ENCODE measurements around the gene PPP2R2D. TPM values are rescaled to one million over a fixed set of nuclear protein-coding genes. Genes with fewer than 3 reads are reported as not detected.

Gene PPP2R2D
- total RNA-seq, 1 experiment from 2014 or later: 41.0 TPM

DNA sequence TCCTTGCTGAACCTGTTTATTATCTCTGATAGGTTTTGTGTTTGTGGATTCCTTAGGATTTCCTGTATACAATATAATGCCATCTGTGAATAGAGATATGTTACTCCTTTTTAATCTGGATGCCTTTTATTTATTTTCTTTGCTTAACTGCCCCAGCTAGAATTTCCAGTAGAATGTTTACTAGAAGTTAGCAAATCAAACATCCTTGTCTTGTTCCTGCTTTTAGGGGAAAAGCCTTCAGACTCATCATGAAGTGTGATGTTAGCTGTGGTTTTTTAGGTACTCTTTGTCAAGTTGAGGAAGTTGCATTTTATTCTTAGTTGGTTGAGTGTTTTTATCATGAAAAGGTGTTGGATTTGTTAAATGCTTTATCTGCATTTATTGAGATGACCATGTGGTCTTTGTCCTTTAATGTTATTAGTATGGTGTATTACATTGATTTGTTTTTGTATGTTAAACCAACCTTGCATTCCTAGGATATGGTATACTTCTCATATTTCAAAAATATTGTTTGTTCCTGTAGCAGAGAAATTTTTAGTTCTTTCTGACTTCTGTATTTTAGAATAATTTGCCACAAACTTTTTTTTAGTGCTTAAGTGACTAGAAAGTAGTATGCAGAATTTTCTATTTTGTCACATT lies 24.3 kb downstream of the PPP2R2D start:
- ATAC-seq (no peak), DNase-seq (ENCODE audit: low read depth, low spot score) (no peak)
- in situ Hi-C loops (cut with HindIII; ENCODE audit: low pct_unique_long_range_greater_than_20kb, low sequenced_read_pairs) (no loop called here), intact Hi-C loops (cut with micrococcal nuclease; ENCODE audit: unreplicated experiment) (no loop called here)
- BruUV-seq (replicated peaks): no TSS peak
- ChIA-PET CTCF (no interaction called here), POLR2A (no interaction called here)
- Histone ChIP-seq H3K4me1 (ENCODE audit: control insufficient read depth, insufficient read depth, low read length) (peaks cover 10% of the 10 kb centered on the region; the same call in 1 of the 2 replicates), H3K27ac (ENCODE audit: low read length) (no peak overlapping the region), H3K4me3 (ENCODE audit: low read depth in 2 of 2, low read length in 2 of 2) (no peak overlapping the region), H3K27me3 (ENCODE audit: control insufficient read depth, insufficient read depth, low read length) (no peaks in the 10 kb centered on the region), H3K36me3 (ENCODE audit: control insufficient read depth, insufficient read depth, low read length) (no peaks in the 10 kb centered on the region), H3K9me3 (ENCODE audit: control insufficient read depth, insufficient read depth, low read depth, low read length) (peaks cover 3% of the 10 kb centered on the region; the same call in 1 of the 2 replicates)
- TF ChIP-seq, protein P1, sequence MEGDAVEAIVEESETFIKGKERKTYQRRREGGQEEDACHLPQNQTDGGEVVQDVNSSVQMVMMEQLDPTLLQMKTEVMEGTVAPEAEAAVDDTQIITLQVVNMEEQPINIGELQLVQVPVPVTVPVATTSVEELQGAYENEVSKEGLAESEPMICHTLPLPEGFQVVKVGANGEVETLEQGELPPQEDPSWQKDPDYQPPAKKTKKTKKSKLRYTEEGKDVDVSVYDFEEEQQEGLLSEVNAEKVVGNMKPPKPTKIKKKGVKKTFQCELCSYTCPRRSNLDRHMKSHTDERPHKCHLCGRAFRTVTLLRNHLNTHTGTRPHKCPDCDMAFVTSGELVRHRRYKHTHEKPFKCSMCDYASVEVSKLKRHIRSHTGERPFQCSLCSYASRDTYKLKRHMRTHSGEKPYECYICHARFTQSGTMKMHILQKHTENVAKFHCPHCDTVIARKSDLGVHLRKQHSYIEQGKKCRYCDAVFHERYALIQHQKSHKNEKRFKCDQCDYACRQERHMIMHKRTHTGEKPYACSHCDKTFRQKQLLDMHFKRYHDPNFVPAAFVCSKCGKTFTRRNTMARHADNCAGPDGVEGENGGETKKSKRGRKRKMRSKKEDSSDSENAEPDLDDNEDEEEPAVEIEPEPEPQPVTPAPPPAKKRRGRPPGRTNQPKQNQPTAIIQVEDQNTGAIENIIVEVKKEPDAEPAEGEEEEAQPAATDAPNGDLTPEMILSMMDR (IDR thresholded peaks at IDR 0.05): no peak
- TF ChIP-seq TCF7L2 (IDR thresholded peaks at IDR 0.05; ENCODE audit: low read depth, low read length) (no peak), POLR2AphosphoS5 (IDR thresholded peaks at IDR 0.05; ENCODE audit: low read depth, low read length) (no peak), REST (IDR thresholded peaks at IDR 0.05; ENCODE audit: insufficient read depth in 1 of 2, low read depth in 2 of 2, low read length in 1 of 2) (no peak), SIN3A (IDR thresholded peaks at IDR 0.05; ENCODE audit: borderline replicate concordance, insufficient read depth, low read depth, low read length) (no peak)

DNA sequence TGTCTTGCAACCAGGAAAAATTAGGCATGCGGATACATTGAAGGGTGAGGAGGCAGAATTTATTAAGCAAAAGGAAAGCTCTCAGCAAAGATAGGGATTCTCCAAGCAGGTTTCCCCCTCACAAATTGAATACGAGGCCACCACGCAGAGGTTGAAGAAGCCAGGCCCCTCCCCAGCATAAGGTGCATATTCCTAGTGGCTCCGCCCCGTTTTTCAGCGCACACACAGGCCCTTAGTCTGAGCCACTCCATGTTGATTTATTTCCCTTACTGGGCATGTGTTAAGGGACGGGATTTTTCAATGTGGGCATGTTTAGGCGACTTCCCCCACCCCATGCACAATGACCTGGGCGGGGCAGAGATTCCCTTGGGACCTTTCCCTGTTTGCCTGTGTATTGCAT lies 24.9 kb downstream of the PPP2R2D start:
- POLR2A ChIA-PET: no interaction called here
- intact Hi-C loops (cut with micrococcal nuclease; ENCODE audit: unreplicated experiment): no loop called here
- Histone ChIP-seq H3K4me1 (ENCODE audit: control insufficient read depth, insufficient read depth, low read length) (peaks cover 10% of the 10 kb centered on the region; the same call in 1 of the 2 replicates), H3K4me3 (ENCODE audit: low read depth in 2 of 2, low read length in 2 of 2) (no peak overlapping the region), H3K9me3 (ENCODE audit: control insufficient read depth, insufficient read depth, low read depth, low read length) (peaks cover 3% of the 10 kb centered on the region; the same call in 1 of the 2 replicates), H3K27ac (ENCODE audit: low read length) (no peak overlapping the region), H3K27me3 (ENCODE audit: control insufficient read depth, insufficient read depth, low read length) (no peaks in the 10 kb centered on the region), H3K36me3 (ENCODE audit: control insufficient read depth, insufficient read depth, low read length) (no peaks in the 10 kb centered on the region)
- no peak for ATAC-seq
- no peak for TF ChIP-seq SIN3A (IDR thresholded peaks at IDR 0.05; ENCODE audit: borderline replicate concordance, insufficient read depth, low read depth, low read length)
- no peak for TF ChIP-seq POLR2AphosphoS5 (IDR thresholded peaks at IDR 0.05; ENCODE audit: low read depth, low read length)
- TF ChIP-seq, protein P1 (IDR thresholded peaks at IDR 0.05): no peak
- TF ChIP-seq REST (IDR thresholded peaks at IDR 0.05; ENCODE audit: insufficient read depth in 1 of 2, low read depth in 2 of 2, low read length in 1 of 2): no peak
- no peak for TF ChIP-seq TCF7L2 (IDR thresholded peaks at IDR 0.05; ENCODE audit: low read depth, low read length)
- DNase-seq (ENCODE audit: low read depth, low spot score): no peak
- BruUV-seq (replicated peaks): no TSS peak
- in situ Hi-C loops (cut with HindIII; ENCODE audit: low pct_unique_long_range_greater_than_20kb, low sequenced_read_pairs): no loop called here
- CTCF ChIA-PET: no interaction called here
